ENCODE results near the gene SLC9A9.

The SLC9A9 gene

DNA sequence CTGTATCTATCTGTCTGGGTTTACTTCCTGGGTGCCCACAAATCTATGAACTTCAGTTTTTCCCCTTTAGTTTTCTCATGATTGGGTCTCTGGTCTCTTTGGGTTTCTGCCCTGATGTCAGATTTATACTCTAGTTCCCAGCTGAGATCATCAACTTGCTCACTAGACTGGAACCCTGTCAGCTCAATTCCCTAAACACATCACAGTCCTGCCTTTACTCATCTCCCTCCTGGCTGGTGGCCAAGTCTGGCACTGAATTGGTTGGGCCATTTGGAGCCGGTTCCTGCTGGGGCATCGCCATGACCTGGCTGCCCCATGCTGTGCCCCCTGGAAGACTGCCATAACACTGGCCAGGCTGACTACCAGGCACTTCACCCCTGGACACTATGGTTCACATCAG is 383.4 kb downstream of the SLC9A9 start:
- no peak for DNase-seq (ENCODE audit: low read depth)

DNA sequence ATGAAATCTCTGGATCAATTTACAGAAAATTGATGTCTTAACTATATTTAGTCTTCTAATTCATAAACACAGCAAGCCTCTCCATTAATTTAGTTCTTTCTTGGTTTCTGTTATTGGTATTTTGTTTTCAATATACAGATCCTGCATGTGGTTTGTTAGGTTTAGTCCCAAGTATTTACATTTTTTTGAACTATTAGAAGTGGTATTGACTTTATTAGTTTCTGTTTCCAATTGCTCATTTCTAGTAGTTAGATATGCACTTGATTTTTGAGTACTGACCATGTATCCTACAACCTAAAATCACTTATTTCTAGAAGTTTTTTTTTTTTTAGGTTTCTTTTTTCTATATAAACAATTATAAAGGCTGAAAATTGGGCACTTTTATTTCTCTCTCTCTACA is 392.8 kb downstream of the SLC9A9 start:
- DNase-seq (ENCODE audit: low read depth): no peak

DNA sequence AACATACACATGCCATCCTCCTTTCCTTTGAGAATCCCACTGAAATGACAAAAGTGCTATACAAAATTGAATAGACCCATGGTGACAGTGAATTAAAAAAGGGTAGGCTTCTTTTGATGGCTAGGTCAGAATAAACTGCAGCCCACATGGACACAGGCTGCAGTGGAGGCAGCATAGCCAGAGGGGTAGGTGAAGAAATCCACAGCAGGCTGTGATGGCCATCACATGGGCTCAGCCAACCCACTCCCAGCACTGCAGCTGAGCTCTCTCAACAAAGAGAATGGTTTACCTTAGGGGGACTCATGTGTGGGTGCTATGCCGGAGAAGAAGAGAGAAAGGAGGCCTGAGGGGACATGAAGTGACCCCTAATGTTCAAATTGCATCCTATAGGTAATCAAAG is 397.6 kb downstream of the SLC9A9 start:
- no peak for DNase-seq (ENCODE audit: low read depth)

DNA sequence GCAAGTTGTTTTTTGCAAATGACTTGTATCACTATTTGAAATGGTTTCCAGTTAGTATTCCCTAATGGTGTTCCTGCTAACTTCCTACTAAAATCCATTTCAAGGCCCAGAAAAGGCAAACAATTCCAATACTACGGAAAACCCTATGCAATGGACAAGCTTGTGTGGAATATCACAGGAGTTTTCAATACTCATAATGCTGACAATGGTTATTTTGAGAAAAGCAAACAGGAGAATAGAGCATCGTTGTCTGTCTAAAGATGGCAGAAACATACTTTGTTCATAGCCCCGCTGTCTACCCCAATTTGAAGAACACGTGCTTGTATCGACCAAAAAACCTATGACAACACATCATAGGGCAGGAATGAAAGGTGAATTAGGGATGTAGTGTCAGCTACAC is 400.8 kb downstream of the SLC9A9 start:
- no peak for DNase-seq (ENCODE audit: low read depth)

DNA sequence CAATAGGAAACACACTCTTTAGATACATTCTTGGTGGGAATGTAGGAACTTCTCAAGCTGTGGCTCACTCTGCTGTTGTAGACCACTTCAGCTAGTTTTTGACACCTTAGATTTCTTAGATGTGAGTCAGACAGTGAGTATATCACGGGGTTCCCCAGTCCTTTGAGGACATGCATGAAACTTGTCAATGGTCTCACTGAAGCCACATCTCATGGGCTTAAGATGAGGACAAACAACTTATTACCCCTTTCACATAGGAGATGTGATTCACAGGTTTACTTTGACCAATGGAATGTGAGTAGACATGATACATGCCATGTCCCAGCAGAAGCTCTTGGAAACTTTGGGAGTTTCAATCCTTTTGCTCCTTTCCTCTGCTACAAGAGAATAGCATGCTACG is 403.1 kb downstream of the SLC9A9 start:
- DNase-seq (ENCODE audit: low read depth): no peak

DNA sequence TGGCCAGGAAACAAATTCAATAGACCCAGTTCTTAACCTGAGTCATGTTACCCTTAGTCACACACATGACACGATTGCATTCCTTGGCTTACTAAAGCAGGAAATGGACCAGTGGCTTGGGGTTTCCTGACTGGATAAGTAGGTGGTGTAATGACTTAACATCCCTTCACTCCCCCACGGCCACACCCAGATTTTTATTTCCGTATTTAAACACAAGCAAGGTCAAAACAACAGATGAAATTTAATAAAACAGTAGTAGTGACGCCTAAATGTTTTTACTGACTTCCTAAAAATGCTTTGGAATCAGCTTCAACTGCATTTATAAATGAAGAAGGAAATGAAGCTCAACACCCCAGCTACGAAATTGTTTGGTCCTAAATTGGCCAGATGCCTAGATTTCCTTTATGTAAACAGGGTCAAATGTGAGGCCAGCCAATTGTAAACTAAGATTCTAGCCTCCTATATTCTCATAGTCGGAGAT is 404.4 kb downstream of the SLC9A9 start:
- peak; percentile 93 for DNase-seq (ENCODE audit: low read depth)

DNA sequence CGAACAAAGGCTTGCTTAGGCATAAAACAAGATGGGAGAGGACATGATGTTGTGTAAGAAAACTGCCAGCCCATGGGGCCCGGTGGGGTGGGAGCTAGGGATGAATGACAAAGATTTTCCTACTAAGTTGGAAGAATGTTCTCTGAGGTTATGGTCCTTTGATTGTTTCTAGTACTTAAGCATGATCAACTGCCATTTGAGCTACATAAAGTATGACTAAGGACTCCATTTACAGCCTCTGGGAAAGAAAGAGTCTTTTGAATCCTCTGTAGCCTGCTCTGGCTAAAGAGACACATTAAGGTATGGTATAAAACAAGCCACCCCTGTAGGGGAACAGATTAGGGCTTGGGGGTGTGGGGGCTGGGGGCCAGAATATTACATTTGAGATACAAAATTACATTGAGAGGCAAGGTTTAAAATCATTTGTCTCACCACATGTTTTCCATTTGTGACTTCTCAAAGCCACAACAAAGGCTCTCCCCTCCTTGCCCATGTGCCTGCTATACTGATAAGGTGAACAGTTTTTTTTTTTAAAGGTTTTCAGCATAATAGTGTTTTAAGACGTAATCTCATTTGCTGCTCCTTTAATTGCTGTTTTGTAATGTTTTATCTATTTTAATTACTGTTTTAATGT is 405.3 kb downstream of the SLC9A9 start:
- no peak for DNase-seq (ENCODE audit: low read depth)

DNA sequence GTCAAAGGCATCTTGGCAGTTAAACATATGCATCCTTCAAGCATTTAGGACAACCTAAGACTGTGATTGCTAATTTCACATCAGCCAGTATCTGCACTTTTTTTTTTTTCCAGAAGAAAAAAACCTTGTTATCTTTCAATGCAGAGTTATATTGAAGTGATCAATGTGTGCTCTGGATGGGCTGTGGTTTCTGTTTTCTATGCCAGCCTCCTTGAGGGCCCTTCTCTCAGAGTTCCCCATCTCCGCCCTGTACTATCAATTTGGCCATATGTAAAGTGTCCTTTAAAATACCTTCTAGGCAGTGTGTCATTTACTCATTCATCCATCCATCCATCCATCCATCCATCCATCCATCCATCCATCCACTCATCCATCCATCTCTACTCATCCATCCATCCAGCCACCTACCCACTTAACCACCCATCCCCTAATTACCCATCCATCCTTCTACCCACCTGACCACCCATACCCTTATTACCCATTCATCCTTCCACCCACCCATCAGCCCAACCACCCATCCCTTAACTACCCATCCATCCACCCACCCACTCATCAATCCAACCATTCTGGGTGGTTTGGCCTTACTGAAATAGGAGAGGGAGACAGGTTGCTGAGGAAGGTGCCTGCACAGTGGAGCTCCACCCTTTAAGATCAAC is 406.6 kb downstream of the SLC9A9 start:
- DNase-seq (ENCODE audit: low read depth): no peak

DNA sequence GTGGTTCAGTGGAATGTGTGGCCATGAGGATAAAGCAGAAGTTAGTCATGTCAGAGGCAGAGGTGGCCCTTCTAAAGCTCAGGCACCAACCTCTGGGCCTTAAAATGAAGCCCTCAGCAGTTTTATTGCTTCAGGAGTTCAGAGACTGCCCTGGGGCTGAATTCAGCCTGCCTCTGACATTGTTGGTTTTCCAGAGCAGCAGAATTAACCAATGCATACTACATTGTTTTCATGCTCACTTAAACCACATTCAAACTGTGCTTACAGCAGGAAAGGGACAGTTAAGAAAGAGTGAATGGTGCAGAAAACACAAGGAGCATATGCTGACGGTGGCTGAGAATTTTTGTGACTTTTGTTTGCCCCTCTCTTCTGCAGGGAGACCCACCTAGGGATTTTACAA is 408.5 kb downstream of the SLC9A9 start:
- DNase-seq (ENCODE audit: low read depth): no peak

DNA sequence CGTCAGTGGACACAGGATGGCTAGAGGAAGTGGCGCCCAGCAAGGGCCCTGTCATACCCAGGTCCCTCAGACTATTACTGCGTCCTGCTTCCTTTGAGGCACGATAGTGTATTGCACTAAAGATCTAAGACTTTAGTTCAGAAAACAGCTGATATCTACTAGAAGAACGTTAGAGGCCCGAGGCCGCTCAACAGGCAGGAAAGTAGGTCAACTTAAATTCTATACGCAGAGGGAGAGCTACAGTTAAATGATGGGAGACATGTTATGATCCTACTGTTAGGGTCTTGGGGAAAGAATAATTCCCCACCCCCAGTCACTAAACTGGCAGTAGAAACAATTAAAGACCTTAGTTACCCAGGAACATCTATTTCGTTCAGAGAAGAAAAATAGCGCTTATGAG is 410.9 kb downstream of the SLC9A9 start:
- no peak for DNase-seq (ENCODE audit: low read depth)

DNA sequence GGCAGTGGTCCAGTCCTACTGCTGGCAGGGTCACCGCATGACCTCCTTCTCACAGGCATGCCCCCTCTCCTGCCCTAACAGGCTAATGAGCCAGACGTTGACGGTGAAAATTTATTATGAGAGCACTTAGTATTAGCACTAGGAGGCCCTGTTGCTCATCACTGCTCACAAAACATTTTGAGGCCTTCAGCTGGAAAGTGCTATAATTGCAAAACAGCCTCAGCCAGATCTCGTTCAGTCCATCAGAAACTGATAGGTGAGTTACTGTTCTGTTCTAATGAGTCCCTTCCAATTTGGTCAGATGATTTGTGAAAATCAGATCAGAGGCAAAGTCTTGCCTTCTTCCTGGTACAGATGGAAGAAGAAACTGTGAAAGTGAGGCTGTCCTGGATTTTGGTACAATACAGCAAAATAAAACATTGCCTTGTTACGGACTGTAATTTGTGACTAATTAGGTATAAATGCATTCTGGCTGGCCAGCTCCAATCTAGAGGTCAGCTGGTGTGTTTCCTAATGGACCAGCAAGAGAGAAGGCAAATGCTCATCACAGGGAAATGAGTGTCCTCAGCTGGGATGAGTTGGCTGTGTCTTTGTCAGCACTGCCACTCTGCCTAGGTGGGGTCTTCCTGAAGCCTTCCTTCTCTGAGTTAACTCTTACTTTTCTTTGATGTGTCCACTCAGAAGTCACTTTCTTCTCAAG is 411.9 kb downstream of the SLC9A9 start:
- peak; percentile 69 for DNase-seq (ENCODE audit: low read depth)

DNA sequence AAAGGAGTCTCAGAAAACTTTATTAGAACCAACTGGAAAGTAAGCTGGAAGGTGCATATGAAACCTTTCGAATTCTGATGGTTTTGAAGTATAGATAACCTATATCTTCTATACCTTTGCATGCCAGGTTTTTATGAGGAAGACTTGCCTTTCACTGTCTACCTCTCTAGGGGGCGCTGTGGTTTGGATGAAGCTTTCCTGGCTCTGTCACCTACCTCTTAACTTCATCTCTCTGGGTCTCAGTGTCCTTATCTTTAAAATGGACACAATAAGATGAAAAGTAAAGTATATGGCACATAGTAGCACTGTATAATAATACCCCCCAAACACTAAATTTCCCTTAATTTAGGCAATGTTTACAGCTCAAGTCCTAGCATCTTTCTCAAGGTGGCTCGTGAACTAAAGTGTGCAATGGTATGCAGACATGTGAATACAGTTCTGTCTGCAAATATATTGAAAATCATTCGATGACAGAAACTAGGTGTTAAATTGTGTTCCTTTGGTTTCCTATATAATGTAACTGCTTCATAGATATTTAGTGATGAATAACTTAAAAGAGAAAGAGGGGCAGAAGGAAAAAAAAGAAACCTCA is 414.4 kb downstream of the SLC9A9 start:
- no peak for DNase-seq (ENCODE audit: low read depth)

DNA sequence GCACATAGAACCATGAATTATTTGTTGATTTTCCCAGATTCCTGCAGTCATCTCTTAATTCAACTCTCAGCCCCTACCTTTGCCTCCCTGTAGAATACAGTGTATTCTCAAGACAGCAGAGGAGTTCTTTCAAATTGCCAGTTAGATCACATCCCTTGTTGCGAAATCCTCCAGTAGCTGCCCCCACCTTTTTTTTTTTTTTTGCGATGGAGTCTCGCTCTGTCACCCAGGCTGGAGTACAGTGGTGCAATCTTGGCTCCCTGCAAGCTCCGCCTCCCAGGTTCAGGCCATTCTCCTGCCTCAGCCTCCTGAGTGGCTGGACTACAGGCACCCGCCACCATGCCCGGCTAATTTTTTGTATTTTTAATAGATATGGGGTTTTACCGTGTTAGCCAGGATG is 417.0 kb downstream of the SLC9A9 start:
- DNase-seq (ENCODE audit: low read depth): peak; percentile 73

DNA sequence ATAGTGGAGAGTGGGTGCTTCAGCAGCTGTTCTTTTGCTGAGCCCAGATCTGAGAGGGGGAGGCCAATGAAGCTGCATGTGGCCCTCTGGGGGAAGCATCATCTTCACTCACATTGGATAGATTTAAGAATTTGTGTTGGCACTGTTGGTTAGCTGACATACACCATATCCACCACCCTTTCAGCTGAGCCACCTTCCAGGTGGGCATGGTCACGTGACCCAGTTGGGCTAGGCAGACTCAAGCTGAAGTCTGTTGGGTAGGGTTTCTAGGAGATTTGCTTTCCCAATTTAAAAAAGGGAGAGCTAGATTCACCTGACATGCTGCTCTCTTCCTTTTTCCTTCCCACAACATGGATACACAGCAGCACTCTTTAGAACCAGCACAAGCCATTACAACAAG is 417.7 kb downstream of the SLC9A9 start:
- no peak for DNase-seq (ENCODE audit: low read depth)

DNA sequence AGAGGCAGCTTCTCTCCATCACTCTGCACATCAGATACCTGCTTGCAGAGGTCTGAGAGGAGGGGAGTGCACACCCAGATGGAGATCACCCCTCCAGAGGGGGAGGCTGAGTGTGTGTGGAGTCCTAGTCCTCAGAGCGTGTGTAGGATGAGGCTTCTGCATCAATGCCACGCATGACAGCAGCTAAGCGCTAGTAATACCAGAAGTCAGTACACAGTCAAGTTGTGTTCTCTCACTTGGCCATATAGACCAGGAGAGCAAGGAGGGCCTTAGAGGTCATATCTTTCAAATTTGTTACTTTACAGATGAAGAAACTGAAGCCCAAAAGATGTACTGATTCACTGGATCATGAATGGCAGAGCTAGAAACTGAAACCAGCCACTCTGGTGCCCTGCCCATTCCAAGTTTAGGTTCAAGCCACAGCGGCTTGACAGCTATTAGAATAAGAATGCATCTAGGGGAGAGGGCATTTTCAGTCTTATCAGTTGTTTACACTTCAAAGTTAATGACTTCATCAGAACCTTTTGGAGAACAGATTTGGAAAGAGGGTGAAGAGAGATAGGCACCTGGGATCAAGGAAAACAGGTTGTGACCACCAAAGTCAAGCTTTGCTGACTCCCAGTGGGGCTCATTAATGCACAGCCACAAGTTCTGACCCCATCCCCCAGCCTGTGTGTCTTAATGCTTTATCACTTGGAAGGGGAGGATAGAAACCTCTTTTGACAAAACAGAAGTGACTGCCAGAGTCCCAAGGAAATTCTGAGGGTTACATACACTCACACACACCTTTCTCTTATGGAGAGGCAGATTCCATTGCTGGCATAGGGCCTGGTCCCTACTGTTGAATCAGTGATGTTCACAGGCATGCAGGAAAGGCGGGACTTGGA is 418.4 kb downstream of the SLC9A9 start:
- DNase-seq (ENCODE audit: low read depth): peak; percentile 79

DNA sequence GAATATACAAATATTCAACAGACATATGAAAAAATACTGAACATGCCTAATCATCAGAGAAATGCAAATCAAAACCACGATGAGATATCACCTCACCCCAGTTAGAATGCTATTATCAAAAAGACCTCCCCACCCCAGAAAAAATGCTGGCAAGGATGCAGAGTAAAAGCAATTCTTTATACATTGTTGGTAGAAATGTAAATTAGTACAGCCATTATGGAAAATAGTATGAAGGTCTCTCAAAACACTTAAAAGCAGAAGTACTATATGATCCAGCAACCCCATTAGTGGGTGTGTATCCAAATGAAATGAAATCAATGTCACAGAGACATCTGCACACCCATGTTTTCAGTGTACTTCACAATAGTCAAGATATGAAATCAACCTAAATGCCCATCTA is 420.0 kb downstream of the SLC9A9 start:
- DNase-seq (ENCODE audit: low read depth): no peak

DNA sequence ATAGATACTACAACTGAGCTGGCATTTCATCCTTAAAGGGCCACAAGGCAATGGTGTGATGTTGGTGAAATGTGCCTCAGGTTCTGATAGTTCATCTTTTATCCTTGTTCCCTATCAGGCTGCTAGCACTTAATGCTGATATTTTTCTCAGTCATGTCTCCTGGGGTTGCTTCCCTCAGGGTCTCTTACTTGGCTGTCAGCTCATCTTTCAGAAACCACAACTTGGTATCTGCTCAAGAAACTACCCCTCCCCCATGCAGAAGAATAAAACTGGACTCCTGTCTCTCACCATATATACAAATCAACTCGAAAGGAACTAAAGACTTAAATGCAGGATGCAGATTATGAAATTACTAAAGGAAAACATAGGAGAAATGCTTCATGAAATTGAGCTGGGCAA is 420.6 kb downstream of the SLC9A9 start:
- no peak for DNase-seq (ENCODE audit: low read depth)

DNA sequence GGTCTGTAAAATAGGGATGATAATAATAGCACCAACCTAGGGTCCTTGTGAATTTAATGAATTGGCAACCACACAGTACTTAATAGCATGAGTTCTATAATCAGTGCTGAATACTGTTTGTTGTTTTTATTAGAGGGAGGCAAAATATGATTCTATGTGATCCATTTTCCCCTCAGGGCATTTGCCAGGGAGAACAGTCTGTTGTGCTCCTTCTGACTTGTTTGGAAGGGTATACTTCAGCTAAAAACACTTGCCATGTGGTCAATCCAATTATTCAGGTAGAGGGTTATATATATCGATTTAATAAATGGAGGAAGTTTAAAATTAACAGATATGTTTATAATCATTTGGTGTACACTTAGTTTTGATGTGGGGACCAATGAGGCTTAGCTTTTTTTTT is 423.4 kb downstream of the SLC9A9 start:
- DNase-seq (ENCODE audit: low read depth): no peak

DNA sequence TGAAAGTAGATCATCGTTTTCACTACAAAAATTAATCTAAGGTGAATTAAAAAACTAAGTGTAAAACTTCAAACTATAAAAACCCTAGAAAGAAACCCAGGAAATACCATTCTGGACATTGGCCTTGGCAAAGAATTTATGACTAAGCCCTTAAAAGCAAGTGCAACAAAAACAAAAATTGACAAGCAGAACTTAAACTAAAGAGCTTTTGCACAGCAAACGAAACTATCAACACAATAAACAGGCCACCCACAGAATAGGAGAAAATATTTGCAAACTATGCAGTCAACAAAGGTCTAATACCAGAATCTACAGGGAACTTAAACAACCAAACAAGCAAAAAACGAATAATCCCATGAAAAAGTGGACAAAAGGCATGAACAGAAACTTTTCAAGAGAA is 426.7 kb downstream of the SLC9A9 start:
- DNase-seq (ENCODE audit: low read depth): no peak

DNA sequence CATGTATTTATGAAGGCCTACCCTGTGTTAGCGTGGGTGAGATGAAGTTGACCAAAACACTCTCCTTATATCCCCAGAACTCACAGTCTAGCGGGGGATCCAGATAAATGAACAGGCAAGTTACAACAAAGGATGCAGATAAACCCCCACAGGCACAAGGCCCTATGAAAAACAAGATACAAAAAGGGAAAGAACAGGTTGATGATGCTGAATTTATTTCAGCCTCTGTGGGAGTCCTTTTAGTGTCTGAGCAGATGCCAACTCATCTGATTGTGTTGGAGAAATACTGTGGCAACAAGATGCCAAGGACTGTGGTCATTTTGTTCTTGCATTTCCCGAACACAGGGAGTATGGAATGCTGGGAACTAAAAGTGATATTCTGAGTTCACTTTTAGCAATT is 428.7 kb downstream of the SLC9A9 start:
- DNase-seq (ENCODE audit: low read depth): no peak

DNA sequence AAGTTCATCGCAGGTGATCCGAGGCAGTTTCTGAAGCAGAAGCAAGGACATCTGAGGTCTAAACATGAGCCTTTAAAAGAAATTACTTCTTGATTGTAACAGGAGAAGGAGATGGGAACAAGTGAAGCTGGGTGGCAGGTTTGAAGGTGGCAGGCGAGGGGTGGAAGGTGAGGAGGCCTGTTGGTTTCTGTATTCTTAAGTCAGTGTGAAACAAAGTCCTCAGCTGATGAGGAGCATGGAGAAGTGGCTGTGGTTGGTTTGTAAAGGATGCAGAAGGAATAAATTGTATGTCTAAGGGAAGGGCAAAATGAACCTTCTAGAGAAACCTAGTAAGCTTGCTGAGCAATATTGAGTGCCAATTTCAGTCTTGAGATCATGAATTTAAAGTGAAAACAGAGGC is 429.9 kb downstream of the SLC9A9 start:
- no peak for DNase-seq (ENCODE audit: low read depth)

DNA sequence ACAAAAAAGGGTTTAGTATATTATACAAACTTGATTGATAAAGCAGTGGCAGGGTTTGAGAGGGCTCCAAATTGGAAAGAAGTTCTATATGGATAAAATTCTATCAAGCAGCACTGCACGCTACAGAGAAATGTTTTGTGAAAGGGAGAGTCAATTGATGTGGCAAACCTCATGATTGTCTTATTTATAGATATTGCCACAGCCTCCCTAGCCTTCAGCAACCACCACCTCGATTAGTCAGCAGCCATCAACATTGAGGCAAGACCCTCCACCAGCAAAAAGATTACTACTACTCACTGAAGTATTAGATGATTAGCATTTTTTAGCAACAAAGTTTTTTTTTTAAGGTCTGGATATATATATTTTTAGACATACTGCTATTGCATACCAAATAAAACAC is 432.0 kb downstream of the SLC9A9 start:
- DNase-seq (ENCODE audit: low read depth): no peak
